GM19324 (cell line): Measurements from ENCODE around the gene RNF19B.
"Not testable (repeated sequence)": the region's sequence is repeated elsewhere in the genome, so short reads cannot be mapped to it uniquely, and the experiment has no call there.

Experiments used
- ATAC-seq: cut with Tn5 transposase; IDR thresholded peaks from one replicate; pipeline ENCODE4 v1.9.1; 2021; ENCODE audit warnings: mild to moderate bottlenecking, moderate library complexity; ENCODE audit not compliant: unreplicated experiment, low FRiP score

Gene RNF19B

GRCh38 chr1:32993324-32993636 lies 28.7 kb upstream of the RNF19B start:
- not testable (repeated sequence) for ATAC-seq

- ATAC-seq = peak; percentile 56
Measured at GRCh38 chr1:32992489-32993323, 28.1 kb upstream of the RNF19B start.

GRCh38 chr1:32991819-32992488 lies 27.3 kb upstream of the RNF19B start:
- ATAC-seq = peak; percentile 30

- no peak for ATAC-seq
Measured at GRCh38 chr1:32991386-32991785, 26.8 kb upstream of the RNF19B start.

- no peak for ATAC-seq
Measured at GRCh38 chr1:32990887-32991286, 26.3 kb upstream of the RNF19B start.

- no peak for ATAC-seq
Measured at GRCh38 chr1:32989160-32990050, 24.8 kb upstream of the RNF19B start.

- no peak for ATAC-seq
Measured at GRCh38 chr1:32988665-32989064, 24.1 kb upstream of the RNF19B start.

GRCh38 chr1:32985226-32985625 lies 20.6 kb upstream of the RNF19B start:
- ATAC-seq = no peak

GRCh38 chr1:32984455-32985171 lies 20.0 kb upstream of the RNF19B start:
- no peak for ATAC-seq

GRCh38 chr1:32984090-32984454 lies 19.5 kb upstream of the RNF19B start:
- no peak for ATAC-seq

- ATAC-seq = no peak
Measured at GRCh38 chr1:32983020-32983419, 18.4 kb upstream of the RNF19B start.

- ATAC-seq = peak; percentile 79
Measured at GRCh38 chr1:32981003-32981901, 16.6 kb upstream of the RNF19B start.

GRCh38 chr1:32980080-32980479 lies 15.5 kb upstream of the RNF19B start:
- no peak for ATAC-seq

GRCh38 chr1:32978854-32979253 lies 14.2 kb upstream of the RNF19B start:
- no peak for ATAC-seq

- no peak for ATAC-seq
Measured at GRCh38 chr1:32977546-32978087, 13.0 kb upstream of the RNF19B start.

GRCh38 chr1:32975055-32975454 lies 10.4 kb upstream of the RNF19B start:
- not testable (repeated sequence) for ATAC-seq

- ATAC-seq = not testable (repeated sequence)
Measured at GRCh38 chr1:32973458-32973857, 8.8 kb upstream of the RNF19B start.

- no peak for ATAC-seq
Measured at GRCh38 chr1:32972814-32973428, 8.3 kb upstream of the RNF19B start.

- no peak for ATAC-seq
Measured at GRCh38 chr1:32971576-32971975, 7.0 kb upstream of the RNF19B start.
